HG03521 (cell line): ENCODE measurements around the gene CHMP2A.

Experiments
- ATAC-seq: cut with Tn5 transposase; IDR thresholded peaks from one replicate; pipeline ENCODE4 v1.9.1; 2021; ENCODE audit warnings: mild to moderate bottlenecking, moderate library complexity; ENCODE audit not compliant: unreplicated experiment

CHMP2A gene

GRCh38 chr19:58556622-58557220 lies 1.8 kb upstream of the CHMP2A start:
- ATAC-seq = no peak

GRCh38 chr19:58555920-58556621 lies 1.2 kb upstream of the CHMP2A start:
- ATAC-seq = no peak

GRCh38 chr19:58555369-58555885 lies 522 bp upstream of the CHMP2A start:
- ATAC-seq = no peak

DNA sequence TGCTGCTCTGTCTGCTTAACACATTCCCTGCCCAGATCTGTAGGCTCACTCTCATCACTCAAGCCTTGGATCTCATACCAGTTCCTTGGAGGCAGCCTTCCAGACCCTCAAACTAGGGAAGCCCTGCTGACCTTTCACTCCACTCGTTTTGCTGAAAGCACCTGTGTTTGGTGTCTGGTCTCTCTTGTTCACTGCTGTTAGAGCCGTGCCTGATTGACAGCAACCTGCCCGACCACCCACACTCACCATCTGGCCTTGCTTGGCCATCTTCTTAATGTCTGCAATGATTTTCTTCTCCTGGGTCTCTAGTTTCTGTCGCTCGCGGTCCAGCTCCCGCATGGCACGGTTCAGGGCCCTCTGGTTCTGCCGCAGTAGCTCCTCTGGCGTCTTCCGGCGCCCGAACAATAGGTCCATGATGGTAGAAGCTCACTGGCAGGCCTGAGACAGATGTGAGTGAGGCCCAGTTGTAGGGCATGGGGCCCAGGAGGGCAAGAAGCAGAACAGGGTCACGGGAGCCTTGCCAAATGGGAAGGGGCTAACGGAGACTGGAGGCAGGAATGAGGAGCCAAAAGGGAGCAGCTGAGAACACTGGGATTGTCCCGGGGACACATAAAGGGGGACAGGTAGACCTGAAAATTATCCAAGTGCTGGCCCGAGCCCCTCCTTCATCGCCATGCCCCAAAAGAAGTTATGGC lies 959 bp downstream of the CHMP2A start:
- ATAC-seq = no peak

- no peak for ATAC-seq
These were observed 2.2 kb downstream of the CHMP2A start for GRCh38 chr19:58552655-58553054.

GRCh38 chr19:58551577-58552471 lies 3.1 kb downstream of the CHMP2A start:
- no peak for ATAC-seq

- no peak for ATAC-seq
These were observed 3.8 kb downstream of the CHMP2A start for GRCh38 chr19:58551123-58551497.

DNA sequence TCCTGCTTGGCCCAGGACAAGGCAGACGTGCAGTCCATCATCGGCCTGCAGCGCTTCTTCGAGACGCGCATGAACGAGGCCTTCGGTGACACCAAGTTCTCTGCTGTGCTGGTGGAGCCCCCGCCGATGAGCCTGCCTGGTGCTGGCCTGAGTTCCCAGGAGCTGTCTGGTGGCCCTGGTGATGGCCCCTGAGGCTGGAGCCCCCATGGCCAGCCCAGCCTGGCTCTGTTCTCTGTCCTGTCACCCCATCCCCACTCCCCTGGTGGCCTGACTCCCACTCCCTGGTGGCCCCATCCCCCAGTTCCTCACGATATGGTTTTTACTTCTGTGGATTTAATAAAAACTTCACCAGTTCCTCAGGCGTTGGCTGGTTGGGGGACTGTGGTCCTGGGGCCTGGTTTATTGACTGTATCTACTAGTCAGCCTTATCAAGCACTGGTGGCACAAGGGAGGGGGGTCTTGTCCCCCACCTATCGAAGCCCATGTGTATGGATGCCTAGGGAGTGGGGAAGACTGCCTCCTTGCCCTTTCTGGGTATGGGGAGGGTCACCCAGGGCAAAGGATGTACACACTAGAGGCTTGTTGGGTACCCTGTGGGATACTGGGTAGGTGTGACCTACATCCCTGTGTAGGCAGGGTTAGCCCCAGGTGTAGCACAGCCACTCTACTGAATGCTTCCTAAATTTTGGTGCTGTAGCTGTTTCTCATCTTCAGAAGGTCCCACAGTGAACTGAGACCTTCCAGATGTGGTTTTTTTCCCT lies 4.4 kb downstream of the CHMP2A start:
- no peak for ATAC-seq

GRCh38 chr19:58549664-58550361 lies 5.1 kb downstream of the CHMP2A start:
- ATAC-seq = no peak

DNA sequence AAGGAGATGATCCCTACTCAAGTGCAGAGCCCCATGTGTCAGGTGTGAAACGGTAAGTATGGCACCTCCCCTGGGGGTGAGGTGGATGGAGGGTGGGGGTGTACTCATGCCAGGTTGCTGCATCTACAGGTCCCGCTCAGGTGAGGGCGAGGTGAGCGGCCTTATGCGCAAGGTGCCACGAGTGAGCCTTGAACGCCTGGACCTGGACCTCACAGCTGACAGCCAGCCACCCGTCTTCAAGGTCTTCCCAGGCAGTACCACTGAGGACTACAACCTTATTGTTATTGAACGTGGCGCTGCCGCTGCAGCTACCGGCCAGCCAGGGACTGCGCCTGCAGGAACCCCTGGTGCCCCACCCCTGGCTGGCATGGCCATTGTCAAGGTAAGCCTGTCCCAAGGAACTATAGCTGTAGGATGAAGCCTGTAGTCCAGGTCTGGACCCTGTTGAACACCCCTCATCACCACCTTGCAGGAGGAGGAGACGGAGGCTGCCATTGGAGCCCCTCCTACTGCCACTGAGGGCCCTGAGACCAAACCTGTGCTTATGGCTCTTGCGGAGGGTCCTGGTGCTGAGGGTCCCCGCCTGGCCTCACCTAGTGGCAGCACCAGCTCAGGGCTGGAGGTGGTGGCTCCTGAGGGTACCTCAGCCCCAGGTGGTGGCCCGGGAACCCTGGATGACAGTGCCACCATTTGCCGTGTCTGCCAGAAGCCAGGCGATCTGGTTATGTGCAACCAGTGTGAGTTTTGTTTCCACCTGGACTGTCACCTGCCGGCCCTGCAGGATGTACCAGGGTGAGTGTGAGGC lies 5.8 kb downstream of the CHMP2A start:
- ATAC-seq = no peak

- ATAC-seq = no peak
These were observed 7.3 kb downstream of the CHMP2A start for GRCh38 chr19:58547323-58548312.

GRCh38 chr19:58546019-58546530 lies 8.8 kb downstream of the CHMP2A start:
- no peak for ATAC-seq

GRCh38 chr19:58545286-58546018 lies 9.5 kb downstream of the CHMP2A start:
- no peak for ATAC-seq

- peak; percentile 55 for ATAC-seq
These were observed 10.2 kb downstream of the CHMP2A start for GRCh38 chr19:58544591-58545285.

DNA sequence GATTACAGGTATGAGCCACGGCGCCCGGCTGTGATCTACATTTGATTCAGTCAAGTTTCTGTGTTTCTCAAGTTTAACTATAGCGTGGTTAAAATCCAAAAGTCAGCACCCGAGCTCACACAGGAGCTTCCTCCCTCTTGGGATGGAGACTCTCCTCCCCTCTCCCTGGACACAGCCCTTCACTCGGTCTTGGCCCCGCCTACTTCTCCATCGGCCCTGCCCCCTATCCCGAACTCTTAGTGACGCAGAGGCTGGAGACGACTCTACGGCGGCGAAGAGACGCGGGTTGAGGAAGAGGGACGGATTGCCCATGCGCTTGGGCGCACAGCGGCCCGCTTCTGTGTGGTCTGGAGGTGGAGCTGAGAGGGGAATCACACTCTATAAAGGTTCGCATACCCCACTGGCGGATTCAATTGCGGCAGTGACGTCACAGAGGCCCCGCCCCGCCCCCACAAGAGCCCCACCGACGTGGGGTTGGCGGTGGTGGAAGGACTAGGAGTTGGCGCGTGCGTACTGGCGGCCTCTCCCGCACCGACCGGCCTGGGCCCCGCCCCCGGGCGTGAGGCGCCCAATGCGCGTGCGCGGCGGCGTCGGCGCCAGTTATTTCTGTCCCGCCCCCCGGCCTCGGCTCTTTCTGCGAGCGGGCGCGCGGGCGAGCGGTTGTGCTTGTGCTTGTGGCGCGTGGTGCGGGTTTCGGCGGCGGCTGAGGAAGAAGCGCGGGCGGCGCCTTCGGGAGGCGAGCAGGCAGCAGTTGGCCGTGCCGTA lies 10.9 kb downstream of the CHMP2A start, which contains the start of gene TRIM28:
TRIM28 (plus strand) TSS at position 239 of the 765 bp plus-strand sequence. CDS start 694 bp downstream, outside the sequence.
- peak; percentile 77 for ATAC-seq
